ENCODE results near the gene AATF. TPM values are rescaled to one million over a fixed set of nuclear protein-coding genes. Genes with fewer than 3 reads are reported as not detected.

The AATF gene
- total RNA-seq, 2 donors from 2014 or later, result 28.8 to 41.3 TPM

- H3K27ac ChIP-seq, result no peak overlapping the region
- no peaks in the 10 kb centered on the region for H3K27me3 ChIP-seq (replicated peaks; ENCODE audit: insufficient read depth)
- DNase-seq (ENCODE audit: low spot score) (no peak), ATAC-seq (ENCODE audit: insufficient number of reproducible peaks, low FRiP score, low read depth) (no peak)
- no peaks in the 10 kb centered on the region for H3K4me1 ChIP-seq (ENCODE audit: control insufficient read depth in 1 of 2, low read depth in 2 of 2)
- no peaks in the 10 kb centered on the region for H3K36me3 ChIP-seq
- no peak overlapping the region for H3K4me3 ChIP-seq
- H3K9me3 ChIP-seq, result no peaks in the 10 kb centered on the region
- TF ChIP-seq CTCF (IDR thresholded peaks at IDR 0.05), result no peak
Observed at GRCh38 chr17:37017404-37017803, 68.7 kb downstream of the AATF start.

- no peaks in the 10 kb centered on the region for H3K27me3 ChIP-seq (replicated peaks; ENCODE audit: insufficient read depth)
Observed at GRCh38 chr17:37019117-37019740, 70.5 kb downstream of the AATF start.

GRCh38 chr17:37019741-37020129 is 71.0 kb downstream of the AATF start:
- Histone ChIP-seq H3K36me3 (no peaks in the 10 kb centered on the region), H3K27me3 (replicated peaks; ENCODE audit: insufficient read depth) (no peaks in the 10 kb centered on the region), H3K4me1 (ENCODE audit: control insufficient read depth in 1 of 2, low read depth in 2 of 2) (peaks cover 0 to 6% of the 10 kb centered on the region in 2 donors), H3K4me3 (no peak overlapping the region), H3K27ac (no peak overlapping the region), H3K9me3 (no peaks in the 10 kb centered on the region)
- no peak for TF ChIP-seq CTCF (IDR thresholded peaks at IDR 0.05)
- ATAC-seq (ENCODE audit: insufficient number of reproducible peaks, low FRiP score, low read depth) (no peak), DNase-seq (ENCODE audit: low spot score) (no peak)

More at GRCh38 chr17:37019117-37019740, 70.5 kb downstream of the AATF start:
- DNase-seq (ENCODE audit: low spot score) (no peak), ATAC-seq (ENCODE audit: insufficient number of reproducible peaks, low FRiP score, low read depth) (no peak)
- no peak for TF ChIP-seq CTCF (IDR thresholded peaks at IDR 0.05)
- no peaks in the 10 kb centered on the region for H3K36me3 ChIP-seq
- H3K9me3 ChIP-seq, result no peaks in the 10 kb centered on the region
- H3K4me3 ChIP-seq, result no peak overlapping the region
- H3K4me1 ChIP-seq (ENCODE audit: control insufficient read depth in 1 of 2, low read depth in 2 of 2), result peaks cover 0 to 6% of the 10 kb centered on the region in 2 donors
- H3K27ac ChIP-seq, result no peak overlapping the region

- DNase-seq (ENCODE audit: low spot score), result no peak
- no peak for ATAC-seq (ENCODE audit: insufficient number of reproducible peaks, low FRiP score, low read depth)
- H3K27ac ChIP-seq, result no peak overlapping the region
Observed at GRCh38 chr17:37024181-37024637, 75.5 kb downstream of the AATF start.

GRCh38 chr17:37025238-37025637 is 76.5 kb downstream of the AATF start:
- ATAC-seq (ENCODE audit: insufficient number of reproducible peaks, low FRiP score, low read depth) (no peak), DNase-seq (ENCODE audit: low spot score) (no peak)
- no peak overlapping the region for H3K4me3 ChIP-seq
- no peaks in the 10 kb centered on the region for H3K36me3 ChIP-seq
- H3K27ac ChIP-seq, result no peak overlapping the region
- no peaks in the 10 kb centered on the region for H3K27me3 ChIP-seq (replicated peaks; ENCODE audit: insufficient read depth)
- no peak for TF ChIP-seq CTCF (IDR thresholded peaks at IDR 0.05)
- H3K9me3 ChIP-seq, result no peaks in the 10 kb centered on the region
- H3K4me1 ChIP-seq (ENCODE audit: control insufficient read depth in 1 of 2, low read depth in 2 of 2), result peaks cover 0 to 6% of the 10 kb centered on the region in 2 donors

More at GRCh38 chr17:37024181-37024637, 75.5 kb downstream of the AATF start:
- Histone ChIP-seq H3K36me3 (no peaks in the 10 kb centered on the region), H3K4me1 (ENCODE audit: control insufficient read depth in 1 of 2, low read depth in 2 of 2) (peaks cover 0 to 6% of the 10 kb centered on the region in 2 donors), H3K27me3 (replicated peaks; ENCODE audit: insufficient read depth) (no peaks in the 10 kb centered on the region), H3K9me3 (no peaks in the 10 kb centered on the region), H3K4me3 (no peak overlapping the region)
- no peak for TF ChIP-seq CTCF (IDR thresholded peaks at IDR 0.05)

Measured in thoracic aorta (tissue), 2 donors.